HCT116 (cell line): Measurements from ENCODE around the gene USP53. TPM values are rescaled to one million over a fixed set of nuclear protein-coding genes. Genes with fewer than 3 reads are reported as not detected.
A peak's percentile ranks its signal among the peaks of the same experiment; 100 is the strongest.

Experiments
- ATAC-seq: fragments of 200-7000 bp; cut with Tn5 transposase; 2 replicates; pipeline ENCODE4 v1.9.1; 2020; ENCODE audit warnings: mild to moderate bottlenecking, moderate library complexity
- BruUV-seq: library from RNA; stranded (reverse); fragments of 400-500 nt; replicated peaks from 2 replicates; lab custom pipeline; 2021; lab: Mats Ljungman, UMichigan
- CTCF ChIA-PET: fragments of 300-600 bp; sonication (Branson Sonifier 250); formaldehyde crosslinking; loops from one replicate; lab custom pipeline; 2021; ENCODE audit warnings: antibody characterized with exemption; lab: Charles Lee
- POLR2A ChIA-PET: fragments of 300-600, 350-600 bp; sonication (Branson Sonifier 250); formaldehyde crosslinking; loops from one replicate; lab custom pipeline; 2021; ENCODE audit warnings: antibody characterized with exemption; lab: Charles Lee
- RAD21 ChIA-PET, 2 experiments: fragments of 300-600 bp; sonication (Branson Sonifier 250); formaldehyde crosslinking; loops; one replicate each; lab custom pipeline; 2023; ENCODE audit warnings: low total read pairs in 2 of 2; ENCODE audit not compliant: uncharacterized antibody in 2 of 2, unreplicated experiment in 2 of 2, low non-redundant PET in 1 of 2; lab: Charles Lee
- DNase-seq: peaks from one replicate; pipeline ENCODE4 v3.0.0-alpha.2; 2010; ENCODE audit warnings: low read depth, low spot score
- H2AFZ ChIP-seq: fragments of 200-600 bp; shearing (Covaris generic), sonication (generic); 2 replicates; pipeline ENCODE4 v1.6.1; 2017; ENCODE audit warnings: low read depth, mixed run types, mixed read lengths, antibody characterized with exemption, low read length; ENCODE audit not compliant: poor library complexity, severe bottlenecking
- H3K27ac ChIP-seq: 2 replicates; pipeline ENCODE4 v1.5.1; 2012; ENCODE audit warnings: low read depth, low read length
- H3K27me3 ChIP-seq: fragments of 200-600 bp; sonication (generic); 2 replicates; pipeline ENCODE4 v1.6.1; 2016; ENCODE audit warnings: mixed run types, low read length, mixed read lengths; ENCODE audit not compliant: insufficient read depth
- H3K36me3 ChIP-seq, 2 experiments: fragments of 200-500 bp in 1 of 2; fragments of 200-600 bp in 1 of 2; sonication (Bioruptor generic) in 1 of 2; sonication (generic) in 1 of 2; 2 replicates each; pipeline versions ENCODE4 v1.5.1 to v1.6.1; 2014 to 2016; ENCODE audit warnings: low read length in 2 of 2, inconsistent platforms in 1 of 2, mixed read lengths in 1 of 2, mixed run types in 1 of 2; ENCODE audit not compliant: insufficient read depth in 2 of 2, control insufficient read depth in 1 of 2
- H3K4me1 ChIP-seq, 2 experiments: fragments of 200-600 bp in 1 of 2; sonication (generic) in 1 of 2; 2 replicates each; pipeline versions ENCODE4 v1.5.1 to v1.6.1; 2012 to 2017; ENCODE audit warnings: low read length in 2 of 2, inconsistent platforms in 1 of 2, mild to moderate bottlenecking in 1 of 2, mixed read lengths in 1 of 2, mixed run types in 1 of 2, moderate library complexity in 1 of 2; ENCODE audit not compliant: insufficient read depth in 2 of 2, control insufficient read depth in 1 of 2
- H3K4me2 ChIP-seq: fragments of 200-600 bp; sonication (generic); 2 replicates; pipeline ENCODE4 v1.6.1; 2017; ENCODE audit warnings: mixed run types, low read length, mixed read lengths
- H3K4me3 ChIP-seq, 2 experiments: fragments of 200-600 bp in 1 of 2; sonication (generic) in 1 of 2; replicated peaks in 1 of 2; 2 replicates each; pipeline ENCODE4 v1.5.1; 2011 to 2016; ENCODE audit warnings: low read length in 2 of 2, control low read depth in 1 of 2, low read depth in 1 of 2, mild to moderate bottlenecking in 1 of 2, mixed read lengths in 1 of 2, mixed run types in 1 of 2
- H3K79me2 ChIP-seq: fragments of 200-600 bp; sonication (generic); 2 replicates; pipeline ENCODE4 v1.6.1; 2017; ENCODE audit warnings: mild to moderate bottlenecking, mixed run types, low read length, moderate library complexity, mixed read lengths; ENCODE audit not compliant: insufficient read depth
- H3K9ac ChIP-seq: fragments of 200-600 bp; sonication (generic); 2 replicates; pipeline ENCODE4 v1.6.1; 2016; ENCODE audit warnings: low read length, mixed read lengths
- H3K9me2 ChIP-seq: fragments of 200-600 bp; sonication (generic), shearing (Covaris generic); 2 replicates; pipeline ENCODE4 v1.6.1; 2017; ENCODE audit warnings: mixed run types, mild to moderate bottlenecking, moderate library complexity; ENCODE audit not compliant: insufficient read depth
- H3K9me3 ChIP-seq, 2 experiments: fragments of 200-500 bp in 1 of 2; fragments of 200-600 bp in 1 of 2; sonication (Bioruptor generic) in 1 of 2; sonication (generic) in 1 of 2; 2 replicates each; pipeline ENCODE4 v1.6.1; 2014 to 2017; ENCODE audit warnings: low read length in 2 of 2, mixed read lengths in 2 of 2, inconsistent platforms in 1 of 2, low read depth in 1 of 2, mild to moderate bottlenecking in 1 of 2, mixed run types in 1 of 2, moderate library complexity in 1 of 2; ENCODE audit not compliant: control insufficient read depth in 1 of 2, insufficient read depth in 1 of 2
- H4K20me1 ChIP-seq: fragments of 200-600 bp; sonication (generic), shearing (Covaris generic); 2 replicates; pipeline ENCODE4 v1.6.1; 2017; ENCODE audit warnings: mixed run types, mild to moderate bottlenecking, moderate library complexity; ENCODE audit not compliant: insufficient read depth
- intact Hi-C: fragments of 100-400 bp; cut with micrococcal nuclease; formaldehyde crosslinking; loops from 2 replicates; pipeline ENCODE4 v1.10.0; 2022
- total RNA-seq: library from RNA; stranded (reverse); gene quantifications from one replicate; pipeline ENCODE4 v1.2.1, GENCODE V29; 2021; ENCODE audit not compliant: unreplicated experiment
- TF ChIP-seq, protein P1 (sequence below): IDR thresholded peaks from 2 replicates; pipeline ENCODE4 v1.6.1; 2011; ENCODE audit warnings: mild to moderate bottlenecking, low read length, moderate library complexity; ENCODE audit not compliant: insufficient replicate concordance; ENCODE audit errors: extremely low read depth
- TF ChIP-seq, protein P2 (sequence below): IDR thresholded peaks from 2 replicates; pipeline ENCODE4 v1.6.1; 2012; ENCODE audit warnings: low read depth

Gene USP53
- total RNA-seq, 1 experiment from 2014 or later, result 22.0 TPM

- TF ChIP-seq, protein P1, sequence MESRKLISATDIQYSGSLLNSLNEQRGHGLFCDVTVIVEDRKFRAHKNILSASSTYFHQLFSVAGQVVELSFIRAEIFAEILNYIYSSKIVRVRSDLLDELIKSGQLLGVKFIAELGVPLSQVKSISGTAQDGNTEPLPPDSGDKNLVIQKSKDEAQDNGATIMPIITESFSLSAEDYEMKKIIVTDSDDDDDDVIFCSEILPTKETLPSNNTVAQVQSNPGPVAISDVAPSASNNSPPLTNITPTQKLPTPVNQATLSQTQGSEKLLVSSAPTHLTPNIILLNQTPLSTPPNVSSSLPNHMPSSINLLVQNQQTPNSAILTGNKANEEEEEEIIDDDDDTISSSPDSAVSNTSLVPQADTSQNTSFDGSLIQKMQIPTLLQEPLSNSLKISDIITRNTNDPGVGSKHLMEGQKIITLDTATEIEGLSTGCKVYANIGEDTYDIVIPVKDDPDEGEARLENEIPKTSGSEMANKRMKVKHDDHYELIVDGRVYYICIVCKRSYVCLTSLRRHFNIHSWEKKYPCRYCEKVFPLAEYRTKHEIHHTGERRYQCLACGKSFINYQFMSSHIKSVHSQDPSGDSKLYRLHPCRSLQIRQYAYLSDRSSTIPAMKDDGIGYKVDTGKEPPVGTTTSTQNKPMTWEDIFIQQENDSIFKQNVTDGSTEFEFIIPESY, result no peak
Observed at GRCh38 chr4:119300101-119300978, 87.8 kb downstream of the USP53 start (continued).

DNA sequence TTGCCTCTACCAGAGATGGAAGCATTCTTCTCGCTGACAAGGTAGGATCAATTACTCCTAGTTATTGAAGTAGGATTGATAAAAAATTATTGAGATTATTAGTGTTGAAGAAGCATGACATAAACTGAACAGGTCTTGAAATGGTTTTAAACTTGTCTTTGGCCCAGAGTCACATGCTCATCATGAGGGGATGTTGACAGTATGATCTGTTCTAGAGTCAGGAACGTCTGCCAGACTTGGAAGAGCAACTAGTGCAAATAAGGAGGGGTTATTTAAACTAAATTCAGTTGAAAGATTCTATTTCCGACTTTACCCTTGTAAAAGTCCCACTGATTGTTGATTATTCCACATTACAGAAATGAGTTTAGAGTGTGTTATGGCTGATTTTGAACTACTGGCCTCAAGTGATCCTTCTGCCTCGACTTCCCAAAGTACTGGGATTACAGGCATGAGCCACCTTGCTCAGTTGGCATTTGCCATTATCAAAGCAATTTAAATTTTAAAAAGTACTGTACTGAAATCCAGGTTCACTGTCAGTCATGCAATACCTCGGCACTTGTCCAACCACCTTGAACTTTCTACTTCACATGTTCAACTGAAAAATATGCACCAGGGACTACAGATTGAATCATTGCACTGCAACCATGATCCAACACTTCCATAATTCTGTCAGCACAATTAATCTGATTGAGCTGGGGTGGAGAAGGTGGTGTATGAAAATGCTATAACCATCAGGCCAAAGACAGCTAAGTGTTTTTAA lies 89.7 kb downstream of the USP53 start:
- no peak overlapping the region for H2AFZ ChIP-seq
- H4K20me1 ChIP-seq, result 0 out of 2 replicates have a peak, but pooled peaks cover 3% of the 10 kb centered on the region
- DNase-seq, result no peak
- H3K79me2 ChIP-seq, result peaks cover 26% of the 10 kb centered on the region
- no peak overlapping the region for H3K27ac ChIP-seq
- peaks cover 3 to 11% of the 10 kb centered on the region in 2 experiments; a peak in 2 of 4 replicates for H3K36me3 ChIP-seq
- ChIA-PET CTCF (no interaction called here), POLR2A (no interaction called here), RAD21 (no interaction called here)
- H3K4me1 ChIP-seq, result peaks cover 3 to 20% of the 10 kb centered on the region in 2 experiments; a peak in 3 of 4 replicates
- no peaks in the 10 kb centered on the region for H3K27me3 ChIP-seq
- H3K9me3 ChIP-seq, result no peaks in the 10 kb centered on the region
- TF ChIP-seq, protein P2, sequence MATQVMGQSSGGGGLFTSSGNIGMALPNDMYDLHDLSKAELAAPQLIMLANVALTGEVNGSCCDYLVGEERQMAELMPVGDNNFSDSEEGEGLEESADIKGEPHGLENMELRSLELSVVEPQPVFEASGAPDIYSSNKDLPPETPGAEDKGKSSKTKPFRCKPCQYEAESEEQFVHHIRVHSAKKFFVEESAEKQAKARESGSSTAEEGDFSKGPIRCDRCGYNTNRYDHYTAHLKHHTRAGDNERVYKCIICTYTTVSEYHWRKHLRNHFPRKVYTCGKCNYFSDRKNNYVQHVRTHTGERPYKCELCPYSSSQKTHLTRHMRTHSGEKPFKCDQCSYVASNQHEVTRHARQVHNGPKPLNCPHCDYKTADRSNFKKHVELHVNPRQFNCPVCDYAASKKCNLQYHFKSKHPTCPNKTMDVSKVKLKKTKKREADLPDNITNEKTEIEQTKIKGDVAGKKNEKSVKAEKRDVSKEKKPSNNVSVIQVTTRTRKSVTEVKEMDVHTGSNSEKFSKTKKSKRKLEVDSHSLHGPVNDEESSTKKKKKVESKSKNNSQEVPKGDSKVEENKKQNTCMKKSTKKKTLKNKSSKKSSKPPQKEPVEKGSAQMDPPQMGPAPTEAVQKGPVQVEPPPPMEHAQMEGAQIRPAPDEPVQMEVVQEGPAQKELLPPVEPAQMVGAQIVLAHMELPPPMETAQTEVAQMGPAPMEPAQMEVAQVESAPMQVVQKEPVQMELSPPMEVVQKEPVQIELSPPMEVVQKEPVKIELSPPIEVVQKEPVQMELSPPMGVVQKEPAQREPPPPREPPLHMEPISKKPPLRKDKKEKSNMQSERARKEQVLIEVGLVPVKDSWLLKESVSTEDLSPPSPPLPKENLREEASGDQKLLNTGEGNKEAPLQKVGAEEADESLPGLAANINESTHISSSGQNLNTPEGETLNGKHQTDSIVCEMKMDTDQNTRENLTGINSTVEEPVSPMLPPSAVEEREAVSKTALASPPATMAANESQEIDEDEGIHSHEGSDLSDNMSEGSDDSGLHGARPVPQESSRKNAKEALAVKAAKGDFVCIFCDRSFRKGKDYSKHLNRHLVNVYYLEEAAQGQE, result no peak
- ATAC-seq, result no peak
- no peaks in the 10 kb centered on the region for H3K9me2 ChIP-seq
- intact Hi-C loops, result no loop called here
- H3K9ac ChIP-seq, result no peak overlapping the region
- BruUV-seq, result no TSS peak
- no peak overlapping the region for H3K4me3 ChIP-seq
- H3K4me2 ChIP-seq, result peak overlapping the region; percentile 86; the same call in 1 of the 2 replicates
